Omental fat pad (tissue), 4 donors: Measurements from ENCODE around the gene UNC45A. TPM values are rescaled to one million over a fixed set of nuclear protein-coding genes. Genes with fewer than 3 reads are reported as not detected.

Experiments
- ATAC-seq: fragments of 150-250 bp; one replicate; pipeline ENCODE4 v1.9.1; 2016; ENCODE audit warnings: mild to moderate bottlenecking, moderate library complexity; ENCODE audit not compliant: low FRiP score
- DNase-seq: peaks from one replicate; pipeline ENCODE4 v3.0.0-alpha.2; 2019; ENCODE audit warnings: low spot score
- CTCF ChIP-seq, 3 donors: fragments of 450-650 bp; IDR thresholded peaks; one replicate each; pipeline ENCODE4 v1.5.1; 2016 to 2017; ENCODE audit warnings: antibody characterized with exemption in 3 of 3, mild to moderate bottlenecking in 3 of 3, moderate library complexity in 2 of 3
- total RNA-seq, 4 donors: library from RNA; depleted of rRNA; stranded (reverse); fragments of >200 nt; gene quantifications; one replicate each; pipeline ENCODE4 v1.1.0, GENCODE V29; 2016

Gene UNC45A
- total RNA-seq, 4 donors from 2014 or later = 40.8 to 61.5 (median 48.8) TPM

- no peak for TF ChIP-seq CTCF (IDR thresholded peaks at IDR 0.05)
- DNase-seq (no peak), ATAC-seq (no peak)
Measured at GRCh38 chr15:90910441-90911301, 24.4 kb upstream of the UNC45A start.

- DNase-seq = no peak
- no peak for TF ChIP-seq CTCF (IDR thresholded peaks at IDR 0.05)
- peak; percentile 5 for ATAC-seq
Measured at GRCh38 chr15:90911302-90911623, 23.8 kb upstream of the UNC45A start.

DNA sequence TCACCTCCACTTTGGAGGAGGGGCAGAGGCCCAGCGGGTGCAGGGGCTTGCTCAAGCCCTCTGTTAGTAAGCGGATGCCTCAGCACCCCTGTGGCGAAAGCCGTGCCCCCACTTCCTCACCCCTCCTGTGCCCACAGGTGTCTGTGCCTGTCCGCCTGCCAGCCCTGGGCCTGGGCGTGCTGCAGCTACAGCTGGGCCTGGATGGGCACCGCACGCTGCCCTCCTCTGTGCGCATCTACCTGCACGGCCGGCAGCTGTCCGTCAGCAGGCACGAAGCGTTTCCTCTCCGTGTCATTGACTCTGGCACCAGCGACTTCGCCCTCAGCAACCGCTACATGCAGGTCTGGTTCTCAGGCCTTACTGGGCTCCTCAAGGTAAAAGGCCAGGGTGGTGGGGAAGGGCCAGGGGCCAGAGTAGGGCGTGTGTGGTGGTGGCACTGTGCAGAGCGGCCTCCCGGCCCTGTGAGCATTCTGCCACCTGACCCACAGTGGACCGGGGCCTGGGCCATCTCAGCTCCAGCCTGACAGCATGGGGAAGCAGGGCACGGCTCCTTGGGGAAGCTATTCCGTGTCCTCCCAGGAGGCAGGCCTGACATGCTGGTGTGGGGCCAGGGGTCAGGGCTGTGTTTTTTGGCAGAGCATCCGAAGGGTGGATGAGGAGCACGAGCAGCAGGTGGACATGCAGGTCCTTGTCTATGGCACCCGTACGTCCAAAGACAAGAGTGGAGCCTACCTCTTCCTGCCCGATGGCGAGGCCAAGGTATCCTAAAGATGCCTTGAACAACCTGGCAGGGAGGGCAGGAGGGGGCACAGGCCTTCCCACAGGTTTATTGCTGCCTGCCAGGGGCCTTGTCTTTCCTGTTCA lies 22.9 kb upstream of the UNC45A start:
- no peak for DNase-seq
- no peak for TF ChIP-seq CTCF (IDR thresholded peaks at IDR 0.05)

DNA sequence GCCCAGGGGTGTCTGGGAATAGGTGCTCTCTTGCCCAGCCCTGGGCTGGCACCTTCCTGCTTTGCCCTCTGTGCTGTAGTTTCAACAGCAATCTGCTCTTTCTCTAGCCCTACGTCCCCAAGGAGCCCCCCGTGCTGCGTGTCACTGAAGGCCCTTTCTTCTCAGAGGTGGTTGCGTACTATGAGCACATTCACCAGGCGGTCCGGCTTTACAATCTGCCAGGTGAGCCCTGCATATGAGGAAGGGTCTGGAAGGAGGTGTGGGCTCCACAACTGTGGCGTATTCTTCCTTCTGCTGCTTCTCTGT lies 22.4 kb upstream of the UNC45A start:
- no peak for ATAC-seq
- no peak for DNase-seq
- TF ChIP-seq CTCF (IDR thresholded peaks at IDR 0.05) = no peak

More for the DNA sequence above, 22.9 kb upstream of the UNC45A start:
- ATAC-seq = no peak

GRCh38 chr15:90913398-90913944 lies 21.6 kb upstream of the UNC45A start:
- ATAC-seq (no peak), DNase-seq (no peak)
- TF ChIP-seq CTCF (IDR thresholded peaks at IDR 0.05) = no peak

- DNase-seq (no peak), ATAC-seq (no peak)
- no peak for TF ChIP-seq CTCF (IDR thresholded peaks at IDR 0.05)
Measured at GRCh38 chr15:90914305-90915080, 20.6 kb upstream of the UNC45A start.
